Keratinocyte (primary cell): ENCODE measurements around the gene BICDL2. TPM values are rescaled to one million over a fixed set of nuclear protein-coding genes. Genes with fewer than 3 reads are reported as not detected.

Source experiments
- DNase-seq: peaks from one replicate; pipeline ENCODE4 v3.0.0-alpha.2; 2011; ENCODE audit warnings: low read depth, missing footprints, low spot score
- FAIRE-seq: peaks from 2 replicates; lab custom pipeline; 2011; peaks lifted over from hg19 to GRCh38; lab: Jason Lieb, UNC
- H2AFZ ChIP-seq: 2 replicates; pipeline ENCODE4 v1.6.0; 2012; ENCODE audit warnings: low read length, control low read depth, inconsistent platforms; ENCODE audit not compliant: control insufficient read depth
- H3K27ac ChIP-seq: 2 replicates; pipeline ENCODE4 v1.5.1; 2011; ENCODE audit warnings: low read length; ENCODE audit not compliant: control insufficient read depth, insufficient read depth
- H3K27me3 ChIP-seq: 3 replicates; pipeline ENCODE4 v1.6.0; 2011; ENCODE audit warnings: low read length; ENCODE audit not compliant: control insufficient read depth, insufficient read depth; ENCODE audit errors: extremely low read depth
- H3K36me3 ChIP-seq, 2 experiments: 2 replicates in 1 of 2; 3 replicates in 1 of 2; pipeline ENCODE4 v1.5.1; 2011; ENCODE audit warnings: low read length in 2 of 2, mild to moderate bottlenecking in 1 of 2; ENCODE audit not compliant: control insufficient read depth in 2 of 2, insufficient read depth in 2 of 2; ENCODE audit errors: extremely low read depth in 1 of 2
- H3K4me1 ChIP-seq: 3 replicates; pipeline ENCODE4 v1.5.1; 2011; ENCODE audit warnings: low read length; ENCODE audit not compliant: control insufficient read depth, insufficient read depth; ENCODE audit errors: extremely low read depth
- H3K4me2 ChIP-seq: 3 replicates; pipeline ENCODE4 v1.6.0; 2011; ENCODE audit warnings: low read depth, low read length; ENCODE audit not compliant: control insufficient read depth, insufficient read depth; ENCODE audit errors: extremely low read depth
- H3K4me3 ChIP-seq, 3 experiments: fragments of 200-600 bp in 1 of 3; sonication (generic) in 1 of 3; 2 replicates in 2 of 3; 3 replicates in 1 of 3; pipeline ENCODE4 v1.5.1; 2011 to 2016; ENCODE audit warnings: low read length in 3 of 3, mild to moderate bottlenecking in 3 of 3, control low read depth in 2 of 3, inconsistent platforms in 1 of 3, low read depth in 1 of 3, mixed read lengths in 1 of 3, mixed run types in 1 of 3, moderate library complexity in 1 of 3; ENCODE audit not compliant: control insufficient read depth in 2 of 3, insufficient read depth in 2 of 3; ENCODE audit errors: extremely low read depth in 1 of 3
- H3K79me2 ChIP-seq: 2 replicates; pipeline ENCODE4 v1.6.0; 2012; ENCODE audit warnings: low read length; ENCODE audit not compliant: control insufficient read depth, insufficient read depth
- H3K9ac ChIP-seq: 3 replicates; pipeline ENCODE4 v1.6.0; 2011; ENCODE audit warnings: low read length; ENCODE audit not compliant: control insufficient read depth, insufficient read depth; ENCODE audit errors: extremely low read depth
- H3K9me1 ChIP-seq: 3 replicates; pipeline ENCODE4 v1.6.0; 2011; ENCODE audit warnings: low read length; ENCODE audit not compliant: control insufficient read depth, insufficient read depth; ENCODE audit errors: extremely low read depth
- H3K9me3 ChIP-seq: 2 replicates; pipeline ENCODE4 v1.5.1; 2012; ENCODE audit warnings: low read depth, low read length; ENCODE audit not compliant: control insufficient read depth
- H4K20me1 ChIP-seq: 3 replicates; pipeline ENCODE4 v1.6.0; 2011; ENCODE audit warnings: low read length; ENCODE audit not compliant: control insufficient read depth, insufficient read depth; ENCODE audit errors: extremely low read depth
- EZH2 ChIP-seq: IDR thresholded peaks from one replicate; pipeline ENCODE4 v1.6.1; 2012; ENCODE audit warnings: inconsistent platforms, mild to moderate bottlenecking, low read length, moderate library complexity
- dilution Hi-C: fragments of 300-500 bp; cut with MboI; formaldehyde crosslinking; loops from one replicate; pipeline ENCODE4 v1.7.0; 2020; ENCODE audit warnings: low sequenced_read_pairs; ENCODE audit not compliant: extremely low pct_ligation_motif_present
- polyA plus RNA-seq, 5 experiments: library from polyadenylated mRNA; depleted of rRNA in 3 of 5; stranded (reverse) in 3 of 5; stranded (forward) in 1 of 5; unstranded in 1 of 5; fragments of >200 nt; gene quantifications; 1 replicate in 1 of 5; 2 replicates in 3 of 5; 3 replicates in 1 of 5; pipeline versions ENCODE4 v1.2.1 to v1.2.3, GENCODE V29; 2011 to 2012; ENCODE audit warnings: missing spikeins in 2 of 5, low read depth in 1 of 5, low replicate concordance in 1 of 5
- TF ChIP-seq, protein P1 (sequence below), 3 experiments: IDR thresholded peaks in 1 of 3; conservative IDR thresholded peaks in 1 of 3; optimal IDR thresholded peaks in 1 of 3; 2 replicates in 2 of 3; 3 replicates in 1 of 3; pipeline versions ENCODE3 to v1.5.1; 2011; ENCODE audit warnings: low read length in 3 of 3, mild to moderate bottlenecking in 3 of 3, moderate library complexity in 2 of 3, control low read depth in 1 of 3, inconsistent platforms in 1 of 3; ENCODE audit not compliant: insufficient read depth in 2 of 3; ENCODE audit errors: extremely low read depth in 1 of 3

Gene BICDL2
- polyA plus RNA-seq, 1 donor (not counting 4 experiments of a cell fraction or from before 2014, with no cell fraction given), result 1.3 TPM

- Histone ChIP-seq H3K27me3 (no peaks in the 10 kb centered on the region), H4K20me1 (no peaks in the 10 kb centered on the region), H3K9me1 (no peaks in the 10 kb centered on the region), H3K36me3 (no peaks in the 10 kb centered on the region), H3K4me2 (no peak overlapping the region), H3K4me3 (no peak overlapping the region), H3K4me1 (peaks cover 24% of the 10 kb centered on the region), H3K27ac (no peak overlapping the region), H3K9me3 (no peaks in the 10 kb centered on the region), H3K79me2 (no peaks in the 10 kb centered on the region), H3K9ac (no peak overlapping the region), H2AFZ (no peak overlapping the region)
- dilution Hi-C loops, result no loop called here
- DNase-seq (no peak), FAIRE-seq (no peak)
- no peak for TF ChIP-seq EZH2
- TF ChIP-seq, protein P1, sequence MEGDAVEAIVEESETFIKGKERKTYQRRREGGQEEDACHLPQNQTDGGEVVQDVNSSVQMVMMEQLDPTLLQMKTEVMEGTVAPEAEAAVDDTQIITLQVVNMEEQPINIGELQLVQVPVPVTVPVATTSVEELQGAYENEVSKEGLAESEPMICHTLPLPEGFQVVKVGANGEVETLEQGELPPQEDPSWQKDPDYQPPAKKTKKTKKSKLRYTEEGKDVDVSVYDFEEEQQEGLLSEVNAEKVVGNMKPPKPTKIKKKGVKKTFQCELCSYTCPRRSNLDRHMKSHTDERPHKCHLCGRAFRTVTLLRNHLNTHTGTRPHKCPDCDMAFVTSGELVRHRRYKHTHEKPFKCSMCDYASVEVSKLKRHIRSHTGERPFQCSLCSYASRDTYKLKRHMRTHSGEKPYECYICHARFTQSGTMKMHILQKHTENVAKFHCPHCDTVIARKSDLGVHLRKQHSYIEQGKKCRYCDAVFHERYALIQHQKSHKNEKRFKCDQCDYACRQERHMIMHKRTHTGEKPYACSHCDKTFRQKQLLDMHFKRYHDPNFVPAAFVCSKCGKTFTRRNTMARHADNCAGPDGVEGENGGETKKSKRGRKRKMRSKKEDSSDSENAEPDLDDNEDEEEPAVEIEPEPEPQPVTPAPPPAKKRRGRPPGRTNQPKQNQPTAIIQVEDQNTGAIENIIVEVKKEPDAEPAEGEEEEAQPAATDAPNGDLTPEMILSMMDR (optimal IDR thresholded peaks at IDR 0.05 in 1 of 3, IDR thresholded peaks at IDR 0.05 in 1 of 3, conservative IDR thresholded peaks at IDR 0.05 in 1 of 3; ENCODE audit: extremely low read depth in 1 of 3, insufficient read depth in 2 of 3, low read length in 3 of 3), result no peak
Measured at GRCh38 chr16:2985893-2986355, 50.8 kb downstream of the BICDL2 start.

GRCh38 chr16:2985462-2985861 lies 51.3 kb downstream of the BICDL2 start:
- Histone ChIP-seq H3K4me1 (peaks cover 24% of the 10 kb centered on the region), H3K27ac (no peak overlapping the region), H3K36me3 (no peaks in the 10 kb centered on the region), H3K4me3 (no peak overlapping the region), H3K9me3 (no peaks in the 10 kb centered on the region), H3K4me2 (no peak overlapping the region), H3K9ac (no peak overlapping the region), H3K79me2 (no peaks in the 10 kb centered on the region), H3K27me3 (no peaks in the 10 kb centered on the region), H4K20me1 (no peaks in the 10 kb centered on the region), H3K9me1 (no peaks in the 10 kb centered on the region), H2AFZ (no peak overlapping the region)
- no peak for FAIRE-seq
- no peak for TF ChIP-seq EZH2
- TF ChIP-seq, protein P1 (optimal IDR thresholded peaks at IDR 0.05 in 1 of 3, IDR thresholded peaks at IDR 0.05 in 1 of 3, conservative IDR thresholded peaks at IDR 0.05 in 1 of 3; ENCODE audit: extremely low read depth in 1 of 3, insufficient read depth in 2 of 3, low read length in 3 of 3), result no peak
- dilution Hi-C loops, result no loop called here
- no peak for DNase-seq
